ENCODE data around the gene TLE1.

TLE1 gene

GRCh38 chr9:81570083-81570482, 119.3 kb downstream of the TLE1 start:
- no peak for DNase-seq

- no peak for DNase-seq
Observed at GRCh38 chr9:81566074-81566698, 123.2 kb downstream of the TLE1 start.

- DNase-seq, result no peak
Observed at GRCh38 chr9:81565609-81566008, 123.7 kb downstream of the TLE1 start.

GRCh38 chr9:81565144-81565543, 124.2 kb downstream of the TLE1 start:
- DNase-seq, result no peak

- DNase-seq, result no peak
Observed at GRCh38 chr9:81564632-81565031, 124.7 kb downstream of the TLE1 start.

GRCh38 chr9:81563739-81564138, 125.6 kb downstream of the TLE1 start:
- no peak for DNase-seq

- no peak for DNase-seq
Observed at GRCh38 chr9:81563020-81563407, 126.3 kb downstream of the TLE1 start.

GRCh38 chr9:81562231-81563019, 126.9 kb downstream of the TLE1 start:
- no peak for DNase-seq

GRCh38 chr9:81560851-81561732, 128.3 kb downstream of the TLE1 start:
- peak; percentile 30 for DNase-seq

GRCh38 chr9:81559709-81560108, 129.6 kb downstream of the TLE1 start:
- no peak for DNase-seq

- no peak for DNase-seq
Observed at GRCh38 chr9:81559197-81559596, 130.2 kb downstream of the TLE1 start.

- DNase-seq, result no peak
Observed at GRCh38 chr9:81558091-81558830, 131.1 kb downstream of the TLE1 start.

GRCh38 chr9:81557452-81558090, 131.8 kb downstream of the TLE1 start:
- DNase-seq, result no peak

- DNase-seq, result no peak
Observed at GRCh38 chr9:81556923-81557322, 132.4 kb downstream of the TLE1 start.

GRCh38 chr9:81552581-81552991, 136.8 kb downstream of the TLE1 start:
- no peak for DNase-seq

- no peak for DNase-seq
Observed at GRCh38 chr9:81550207-81550583, 139.2 kb downstream of the TLE1 start.

GRCh38 chr9:81549500-81550206, 139.7 kb downstream of the TLE1 start:
- DNase-seq, result no peak

GRCh38 chr9:81548911-81549310, 140.4 kb downstream of the TLE1 start:
- no peak for DNase-seq

GRCh38 chr9:81546489-81546888, 142.9 kb downstream of the TLE1 start:
- no peak for DNase-seq

- DNase-seq, result no peak
Observed at GRCh38 chr9:81543695-81544094, 145.7 kb downstream of the TLE1 start.

- no peak for DNase-seq
Observed at GRCh38 chr9:81542118-81542889, 147.0 kb downstream of the TLE1 start.

All from suppressor macrophage treated with lipopolysaccharide for 4 hours (primary cell).